Transverse colon (tissue), 4 donors: ENCODE measurements around the gene ACP7. TPM values are rescaled to one million over a fixed set of nuclear protein-coding genes. Genes with fewer than 3 reads are reported as not detected.

Source experiments
- DNase-seq: peaks from one replicate; pipeline ENCODE4 v3.0.0-alpha.2; 2019
- H3K27ac ChIP-seq, 4 donors: fragments of 200-600 bp; sonication (generic); 2 replicates each; pipeline ENCODE4 v1.5.1; 2016 to 2018; ENCODE audit warnings: inconsistent platforms in 4 of 4
- H3K27me3 ChIP-seq: fragments of 200-600 bp; sonication (generic); 2 replicates; pipeline ENCODE4 v1.5.1; 2017; ENCODE audit warnings: inconsistent platforms
- H3K36me3 ChIP-seq, 4 donors: fragments of 200-600 bp; sonication (generic); 2 replicates each; pipeline ENCODE4 v1.5.1; 2017 to 2019; ENCODE audit warnings: inconsistent platforms in 4 of 4
- H3K4me1 ChIP-seq, 4 donors: fragments of 200-600 bp; sonication (generic); 2 replicates each; pipeline ENCODE4 v1.5.1; 2017 to 2020; ENCODE audit warnings: inconsistent platforms in 4 of 4
- H3K4me3 ChIP-seq, 4 donors: fragments of 200-600 bp; sonication (generic); 1 replicate in 1 of 4; 2 replicates in 3 of 4; pipeline versions ENCODE4 v1.5.1 to v1.6.1; 2017 to 2019; ENCODE audit warnings: inconsistent platforms in 4 of 4
- H3K9me3 ChIP-seq, 2 donors: fragments of 200-600 bp; sonication (generic); 2 replicates each; pipeline ENCODE4 v1.5.1; 2017 to 2019; ENCODE audit warnings: inconsistent platforms in 2 of 2
- EP300 ChIP-seq: sonication (generic); formaldehyde crosslinking; IDR thresholded peaks from one replicate; pipeline ENCODE4 v1.6.1; 2017; ENCODE audit warnings: antibody characterized with exemption, low read depth
- POLR2A ChIP-seq: fragments of 450-650 bp; IDR thresholded peaks from one replicate; pipeline ENCODE4 v1.6.1; 2016; ENCODE audit warnings: antibody characterized with exemption, mild to moderate bottlenecking, moderate library complexity
- POLR2AphosphoS5 ChIP-seq, 3 donors: sonication (generic); formaldehyde crosslinking; IDR thresholded peaks; one replicate each; pipeline ENCODE4 v1.6.1; 2016; ENCODE audit warnings: antibody characterized with exemption in 3 of 3
- WGBS, 2 donors: methylation state at CpG; one replicate each; pipeline ENCODE4 v1.1.5; 2018; ENCODE audit warnings: low coverage in 1 of 2; 5-methylcytosine and 5-hydroxymethylcytosine counted together
- in situ Hi-C, 4 donors: fragments of 200-750 bp; cut with MboI; loops; one replicate each; pipeline versions ENCODE4 v1.15.0 to v1.15.1; 2017; ENCODE audit warnings: low sequenced_read_pairs in 3 of 4, low pct_ligation_motif_present in 1 of 4, low pct_unique_long_range_greater_than_20kb in 1 of 4
- intact Hi-C: fragments of 100-400 bp; cut with DNase I; formaldehyde crosslinking; loops from one replicate; pipeline ENCODE4 v1.15.1; 2023; ENCODE audit warnings: low total_unique reads
- total RNA-seq, 4 donors: library from RNA; depleted of rRNA; stranded (reverse); fragments of >200 nt; gene quantifications; one replicate each; pipeline ENCODE4 v1.1.0, GENCODE V29; 2016
- TF ChIP-seq, protein P1 (sequence below), 5 experiments: fragments of 200-600 bp in 3 of 5; fragments of 450-650 bp in 2 of 5; sonication (generic) in 3 of 5; IDR thresholded peaks; 1 replicate in 2 of 5; 2 replicates in 3 of 5; pipeline ENCODE4 v1.5.1; 2016 to 2017; ENCODE audit warnings: antibody characterized with exemption in 5 of 5, inconsistent platforms in 3 of 5, mild to moderate bottlenecking in 2 of 5, moderate library complexity in 1 of 5

ACP7 gene
- total RNA-seq, 4 donors from 2014 or later: not detected

- no peaks in the 10 kb centered on the region for H3K9me3 ChIP-seq
- H3K27me3 ChIP-seq: no peaks in the 10 kb centered on the region
- in situ Hi-C loops (no loop called here), intact Hi-C loops (no loop called here)
- H3K4me1 ChIP-seq: peaks cover 13 to 43% (median 35%) of the 10 kb centered on the region in 4 donors
- no peaks in the 10 kb centered on the region for H3K36me3 ChIP-seq
- DNase-seq: no peak
- 70 to 75% methylated on average over 4 to 13 of the region's 13 CpGs for WGBS, 2 donors
- TF ChIP-seq, protein P1, sequence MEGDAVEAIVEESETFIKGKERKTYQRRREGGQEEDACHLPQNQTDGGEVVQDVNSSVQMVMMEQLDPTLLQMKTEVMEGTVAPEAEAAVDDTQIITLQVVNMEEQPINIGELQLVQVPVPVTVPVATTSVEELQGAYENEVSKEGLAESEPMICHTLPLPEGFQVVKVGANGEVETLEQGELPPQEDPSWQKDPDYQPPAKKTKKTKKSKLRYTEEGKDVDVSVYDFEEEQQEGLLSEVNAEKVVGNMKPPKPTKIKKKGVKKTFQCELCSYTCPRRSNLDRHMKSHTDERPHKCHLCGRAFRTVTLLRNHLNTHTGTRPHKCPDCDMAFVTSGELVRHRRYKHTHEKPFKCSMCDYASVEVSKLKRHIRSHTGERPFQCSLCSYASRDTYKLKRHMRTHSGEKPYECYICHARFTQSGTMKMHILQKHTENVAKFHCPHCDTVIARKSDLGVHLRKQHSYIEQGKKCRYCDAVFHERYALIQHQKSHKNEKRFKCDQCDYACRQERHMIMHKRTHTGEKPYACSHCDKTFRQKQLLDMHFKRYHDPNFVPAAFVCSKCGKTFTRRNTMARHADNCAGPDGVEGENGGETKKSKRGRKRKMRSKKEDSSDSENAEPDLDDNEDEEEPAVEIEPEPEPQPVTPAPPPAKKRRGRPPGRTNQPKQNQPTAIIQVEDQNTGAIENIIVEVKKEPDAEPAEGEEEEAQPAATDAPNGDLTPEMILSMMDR (IDR thresholded peaks at IDR 0.05): no peak
- TF ChIP-seq POLR2A (no peak), POLR2AphosphoS5 (IDR thresholded peaks at IDR 0.05) (no peak), EP300 (no peak)
- peak overlapping the region in 1 of 4 donors; percentile 19 for H3K27ac ChIP-seq
- H3K4me3 ChIP-seq: no peak overlapping the region
These were observed 70.0 kb downstream of the ACP7 start for GRCh38 chr19:39154100-39154628.

GRCh38 chr19:39154629-39155100, 70.5 kb downstream of the ACP7 start:
- peak overlapping the region in 2 of 4 donors; percentile 13 to 19 for H3K27ac ChIP-seq
- H3K9me3 ChIP-seq: no peaks in the 10 kb centered on the region
- H3K27me3 ChIP-seq: no peaks in the 10 kb centered on the region
- intact Hi-C loops (no loop called here), in situ Hi-C loops (no loop called here)
- no peaks in the 10 kb centered on the region for H3K36me3 ChIP-seq
- DNase-seq: peak; percentile 67
- no peak for TF ChIP-seq POLR2AphosphoS5 (IDR thresholded peaks at IDR 0.05)
- TF ChIP-seq, protein P1 (IDR thresholded peaks at IDR 0.05): peak in 2 of 5 experiments; percentile 15 to 30
- peaks cover 13 to 43% (median 36%) of the 10 kb centered on the region in 4 donors for H3K4me1 ChIP-seq
- WGBS, 2 donors: 52% methylated on average over 11 of the region's 11 CpGs; no CpG with 5 or more reads in 1 of the 2 donors
- H3K4me3 ChIP-seq: no peak overlapping the region

DNA sequence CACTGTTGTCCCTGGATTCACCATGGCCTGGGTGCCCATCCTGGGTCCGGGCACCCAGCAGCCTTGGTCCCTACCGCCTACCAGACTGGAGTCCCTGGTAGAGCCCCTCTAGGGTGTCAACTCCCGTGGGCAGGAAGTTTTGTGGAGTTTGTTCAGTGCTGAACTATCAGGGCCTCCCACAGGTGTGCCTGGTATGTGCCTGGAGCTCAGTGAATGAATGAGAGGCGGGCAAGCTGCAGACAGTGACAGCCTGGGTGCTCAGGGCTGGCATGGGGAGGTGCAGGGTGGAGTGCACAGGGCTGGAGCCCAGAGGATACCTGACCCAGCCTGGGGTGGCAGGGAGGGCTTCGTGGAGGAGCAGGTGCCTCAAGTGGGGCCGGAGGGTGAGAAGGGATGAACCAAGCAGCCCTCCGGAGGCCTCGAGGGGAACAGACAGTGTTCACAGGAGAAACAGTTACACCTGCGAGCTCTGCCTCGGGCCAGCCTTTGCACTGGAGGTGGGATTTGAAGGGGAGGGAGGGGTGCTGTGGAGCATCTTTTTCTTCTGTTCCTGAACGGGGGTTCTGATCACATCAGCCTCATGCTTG, 71.0 kb downstream of the ACP7 start:
- Histone ChIP-seq H3K4me1 (peaks cover 13 to 47% (median 38%) of the 10 kb centered on the region in 4 donors), H3K27me3 (no peaks in the 10 kb centered on the region), H3K9me3 (no peaks in the 10 kb centered on the region), H3K36me3 (no peaks in the 10 kb centered on the region), H3K27ac (peak overlapping the region in 2 of 4 donors; percentile 13 to 19), H3K4me3 (no peak overlapping the region)
- in situ Hi-C loops (no loop called here), intact Hi-C loops (no loop called here)
- no peak for DNase-seq
- 71% methylated on average over 11 of the region's 11 CpGs; no CpG with 5 or more reads in 1 of the 2 donors for WGBS, 2 donors
- TF ChIP-seq POLR2A: no peak
- no peak for TF ChIP-seq EP300

GRCh38 chr19:39155741-39156140, 71.6 kb downstream of the ACP7 start:
- H3K4me1 ChIP-seq: peaks cover 13 to 52% (median 40%) of the 10 kb centered on the region in 4 donors
- no peaks in the 10 kb centered on the region for H3K36me3 ChIP-seq
- in situ Hi-C loops (no loop called here), intact Hi-C loops (no loop called here)
- no peaks in the 10 kb centered on the region for H3K9me3 ChIP-seq
- TF ChIP-seq POLR2AphosphoS5 (IDR thresholded peaks at IDR 0.05): no peak
- TF ChIP-seq EP300: no peak
- TF ChIP-seq POLR2A: no peak
- TF ChIP-seq, protein P1 (IDR thresholded peaks at IDR 0.05): no peak
- 74 to 75% methylated on average over 8 to 12 of the region's 15 CpGs for WGBS, 2 donors
- no peak overlapping the region for H3K4me3 ChIP-seq
- H3K27ac ChIP-seq: no peak overlapping the region
- DNase-seq: no peak
- no peaks in the 10 kb centered on the region for H3K27me3 ChIP-seq
